IPS DF 6.9 (cell line): ENCODE results near the gene SNED1.

Experiments
- DNase-seq: peaks from one replicate; pipeline ENCODE4 v3.0.0-alpha.2; 2013; ENCODE audit warnings: low read depth, low spot score
- H3K27ac ChIP-seq: one replicate; pipeline ENCODE4 v1.5.1; 2013; ENCODE audit warnings: low read length, control low read depth
- H3K27me3 ChIP-seq: 2 replicates; pipeline ENCODE4 v1.6.1; 2013; ENCODE audit warnings: mild to moderate bottlenecking, low read length; ENCODE audit not compliant: control insufficient read depth, insufficient read depth
- H3K36me3 ChIP-seq: 2 replicates; pipeline ENCODE4 v1.6.1; 2013; ENCODE audit warnings: low read length; ENCODE audit not compliant: control insufficient read depth, insufficient read depth
- H3K4me1 ChIP-seq: 2 replicates; pipeline ENCODE4 v1.6.1; 2013; ENCODE audit warnings: low read length; ENCODE audit not compliant: control insufficient read depth, insufficient read depth
- H3K4me3 ChIP-seq: 2 replicates; pipeline ENCODE4 v1.5.1; 2013; ENCODE audit warnings: mild to moderate bottlenecking, low read length
- H3K9me3 ChIP-seq: 2 replicates; pipeline ENCODE4 v1.6.1; 2013; ENCODE audit warnings: low read length, inconsistent platforms; ENCODE audit not compliant: control insufficient read depth, insufficient read depth
- WGBS: extraction: QIAGEN DNeasy Blood & Tissue Kit; methylation state at CpG from one replicate; pipeline ENCODE4 v1.1.7; 2013; ENCODE audit warnings: mixed read lengths, missing lambda C conversion rate; ENCODE audit not compliant: insufficient read length, insufficient coverage; 5-methylcytosine and 5-hydroxymethylcytosine counted together

Gene SNED1

DNA sequence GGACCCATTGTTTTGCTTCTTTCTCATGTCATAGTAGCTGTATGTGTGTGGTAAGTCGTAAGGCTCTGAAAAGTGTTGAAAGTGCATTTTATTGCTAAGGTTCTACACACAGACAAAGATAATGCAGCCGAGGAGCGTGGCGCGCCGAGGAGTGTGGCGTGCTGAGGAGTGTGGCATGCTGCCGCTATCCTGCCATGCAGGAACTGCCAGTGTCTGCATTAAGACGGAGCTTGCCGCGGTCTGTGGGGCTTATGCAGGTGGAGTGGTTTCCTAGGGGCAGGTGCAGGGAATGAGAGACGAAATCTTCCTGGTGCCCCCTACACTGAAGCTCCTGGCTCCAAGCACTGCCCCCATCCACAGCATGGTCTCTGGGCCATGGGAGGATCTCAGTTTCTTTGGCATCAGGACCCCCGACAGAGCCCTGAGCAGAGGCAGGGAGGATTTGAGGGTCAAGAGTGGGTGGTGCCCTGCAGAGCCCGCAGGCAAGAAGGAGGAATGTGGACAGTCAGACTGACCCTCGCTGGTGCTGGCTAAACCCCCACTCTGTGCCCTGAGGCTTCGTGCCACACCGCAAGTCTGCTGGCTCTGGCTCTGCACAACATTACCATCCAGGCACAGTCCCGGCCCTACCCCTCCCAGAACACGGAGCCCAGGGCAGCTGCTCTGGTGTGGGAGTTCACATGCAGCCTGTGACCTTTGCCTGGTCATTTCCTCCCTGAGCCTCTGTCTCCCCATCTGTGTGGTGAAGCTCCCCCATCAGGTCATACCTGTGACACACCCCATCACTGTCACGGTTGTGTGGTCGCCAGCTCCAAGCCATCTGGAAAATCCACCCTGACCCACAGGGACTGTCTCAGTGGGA lies 3.2 kb downstream of the SNED1 start:
- Histone ChIP-seq H3K27ac (no peak overlapping the region), H3K36me3 (no peaks in the 10 kb centered on the region; the same call in 1 of the 2 replicates), H3K4me1 (0 out of 2 replicates have a peak, but pooled peaks cover 4% of the 10 kb centered on the region), H3K27me3 (peaks cover 6% of the 10 kb centered on the region; the same call in 1 of the 2 replicates), H3K4me3 (no peak overlapping the region), H3K9me3 (no peaks in the 10 kb centered on the region)
- WGBS = no CpG with 5 or more reads among the region's 21 CpGs
- no peak for DNase-seq

DNA sequence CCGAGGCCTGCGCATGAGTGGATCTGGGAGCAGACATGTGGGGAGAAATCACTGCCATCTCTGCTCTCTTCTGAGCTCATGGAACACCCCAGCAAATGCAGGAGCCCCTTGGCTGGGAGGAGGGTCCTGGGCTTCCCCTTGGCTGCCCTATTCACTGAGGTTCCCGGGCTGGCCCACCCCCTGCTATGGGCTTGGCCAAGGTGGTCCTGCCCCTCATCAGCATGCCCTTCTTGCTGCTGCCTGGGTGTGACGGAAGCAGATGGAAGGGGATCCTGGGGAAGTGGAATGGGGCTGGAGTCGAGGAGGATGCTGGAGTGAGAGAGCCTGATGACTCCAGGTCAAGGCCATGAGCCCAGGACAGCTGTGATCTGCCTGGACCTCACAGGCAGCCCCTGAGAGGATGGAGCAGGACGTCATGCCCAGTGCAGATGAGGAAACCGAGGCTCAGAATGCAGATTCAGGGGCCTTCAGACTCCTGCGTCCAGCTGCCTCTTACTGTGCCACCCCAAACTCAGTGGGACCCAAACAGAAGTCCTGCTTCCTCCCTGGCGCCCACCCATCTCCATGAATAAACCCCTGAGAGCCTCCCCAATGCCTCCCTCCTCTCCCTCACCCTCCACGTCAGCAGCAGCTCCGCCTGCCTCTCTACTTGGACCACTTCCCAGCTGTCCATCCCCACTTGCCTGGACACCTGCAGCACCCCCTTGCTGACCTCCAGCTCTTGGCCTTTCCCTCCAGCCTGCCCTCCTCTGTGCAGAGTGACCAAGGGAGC lies 4.0 kb downstream of the SNED1 start:
- Histone ChIP-seq H3K27ac (no peak overlapping the region), H3K4me3 (no peak overlapping the region)
- no CpG with 5 or more reads among the region's 11 CpGs for WGBS

DNA sequence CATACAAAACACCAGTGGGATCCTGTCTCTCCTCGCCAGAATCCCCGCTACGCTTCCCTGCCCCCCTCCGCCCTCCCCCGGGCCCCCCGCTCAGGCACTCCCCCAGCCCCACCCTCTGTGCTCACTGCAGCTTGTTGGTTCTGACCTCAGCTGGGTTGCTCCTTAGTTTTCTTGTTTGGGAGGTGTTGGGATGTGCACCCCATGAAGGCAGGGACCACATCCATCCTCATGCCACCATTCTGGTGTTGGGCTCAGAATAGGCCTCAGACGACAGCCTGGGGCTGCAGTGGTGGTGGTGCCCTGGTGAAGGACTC lies 4.6 kb downstream of the SNED1 start:
- Histone ChIP-seq H3K9me3 (no peaks in the 10 kb centered on the region), H3K27ac (no peak overlapping the region), H3K4me3 (no peak overlapping the region), H3K27me3 (peaks cover 6% of the 10 kb centered on the region; the same call in 1 of the 2 replicates), H3K36me3 (no peaks in the 10 kb centered on the region), H3K4me1 (peaks cover 3% of the 10 kb centered on the region)
- WGBS = no CpG with 5 or more reads among the region's 7 CpGs
- no peak for DNase-seq

More for the DNA sequence above, 4.0 kb downstream of the SNED1 start:
- no peak for DNase-seq
- H3K36me3 ChIP-seq = no peaks in the 10 kb centered on the region
- no peaks in the 10 kb centered on the region for H3K9me3 ChIP-seq
- H3K4me1 ChIP-seq = 0 out of 2 replicates have a peak, but pooled peaks cover 4% of the 10 kb centered on the region
- H3K27me3 ChIP-seq = peaks cover 6% of the 10 kb centered on the region; the same call in 1 of the 2 replicates

DNA sequence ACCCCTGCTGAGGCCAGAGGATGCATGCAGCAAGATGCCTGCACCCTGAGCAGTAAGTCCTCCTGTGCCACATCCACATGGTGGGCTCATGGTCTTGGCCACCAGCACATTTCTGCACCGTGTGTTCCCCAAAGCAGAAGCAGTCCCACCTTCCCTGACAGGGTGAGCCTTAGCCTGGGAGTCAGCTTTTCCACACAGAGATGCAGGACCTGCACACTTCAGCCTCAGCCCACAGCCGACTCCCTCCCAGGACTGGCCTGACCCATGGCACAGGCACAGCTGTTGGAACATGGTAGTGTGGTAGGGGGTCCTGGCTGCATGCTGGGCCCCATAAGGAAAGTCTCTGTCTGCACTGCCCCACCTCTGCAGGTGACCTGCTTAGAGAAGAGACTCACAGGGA lies 5.0 kb downstream of the SNED1 start:
- DNase-seq = no peak
- Histone ChIP-seq H3K27ac (no peak overlapping the region), H3K9me3 (no peaks in the 10 kb centered on the region), H3K4me1 (peaks cover 3% of the 10 kb centered on the region), H3K27me3 (peaks cover 6% of the 10 kb centered on the region; the same call in 1 of the 2 replicates), H3K4me3 (no peak overlapping the region), H3K36me3 (no peaks in the 10 kb centered on the region)
- no CpG with 5 or more reads among the region's 2 CpGs for WGBS

DNA sequence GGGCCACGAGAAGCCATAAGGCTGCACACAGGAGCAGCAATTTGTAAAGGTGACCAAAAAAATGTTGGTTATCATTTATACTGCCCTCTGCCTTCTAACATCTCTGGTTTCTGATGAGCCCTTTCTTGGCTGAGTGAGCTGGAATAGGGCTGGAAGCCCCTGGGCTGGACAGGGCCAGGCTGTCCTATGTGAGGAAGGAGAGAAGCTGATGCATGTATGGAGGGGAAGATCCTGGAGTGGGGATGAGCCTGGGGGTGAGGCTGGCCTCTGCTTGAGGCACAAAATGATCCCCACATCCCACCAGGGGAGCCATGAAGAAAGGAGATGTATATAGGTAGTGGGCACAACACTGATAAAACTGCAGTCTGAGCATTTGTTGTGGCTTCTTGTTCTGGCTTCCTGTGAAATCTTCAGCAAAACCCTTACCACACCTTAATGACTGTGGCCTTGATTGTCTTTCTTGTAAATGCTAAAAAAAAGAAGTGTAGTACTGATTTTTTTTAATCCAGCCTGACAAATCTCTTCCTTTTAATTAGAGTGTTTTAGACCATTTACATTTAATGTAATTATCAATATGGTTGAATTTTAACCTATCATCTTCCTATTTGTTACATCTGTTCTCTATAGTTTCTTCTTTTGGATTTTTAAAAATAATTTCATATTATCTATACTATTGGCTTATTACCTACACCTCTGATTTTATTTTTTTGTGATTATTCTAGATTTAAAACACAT lies 5.6 kb downstream of the SNED1 start:
- H3K4me1 ChIP-seq = peaks cover 3% of the 10 kb centered on the region

DNA sequence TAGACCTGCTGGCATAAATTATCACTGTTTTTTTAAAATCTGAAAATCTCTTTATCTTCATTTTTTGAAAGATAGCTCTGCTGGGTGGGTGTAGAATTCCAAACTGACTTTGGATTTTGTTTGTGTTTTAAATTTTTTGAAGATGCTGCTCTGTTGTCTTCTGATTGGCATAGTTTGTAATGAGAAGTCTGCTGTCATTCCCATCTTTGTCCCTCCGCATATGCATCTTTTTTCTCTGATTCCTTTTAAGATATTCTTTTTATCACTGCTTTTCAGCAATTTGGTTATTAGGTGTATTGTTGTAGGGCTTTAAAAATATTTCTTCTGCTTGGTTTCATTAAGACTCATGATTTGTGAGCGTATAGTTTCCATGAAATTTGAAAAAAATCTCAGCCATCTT lies 7.2 kb downstream of the SNED1 start:
- Histone ChIP-seq H3K4me3 (no peak overlapping the region), H3K9me3 (no peaks in the 10 kb centered on the region), H3K36me3 (no peaks in the 10 kb centered on the region), H3K4me1 (peaks cover 13% of the 10 kb centered on the region), H3K27me3 (no peaks in the 10 kb centered on the region), H3K27ac (no peak overlapping the region)
- no CpG with 5 or more reads among the region's 2 CpGs for WGBS
- DNase-seq = no peak

More for the DNA sequence above, 5.6 kb downstream of the SNED1 start:
- H3K36me3 ChIP-seq = no peaks in the 10 kb centered on the region
- WGBS = no CpG with 5 or more reads among the region's 1 CpG
- DNase-seq = no peak
- no peak overlapping the region for H3K4me3 ChIP-seq
- H3K27me3 ChIP-seq = peaks cover 6% of the 10 kb centered on the region; the same call in 1 of the 2 replicates
- H3K9me3 ChIP-seq = no peaks in the 10 kb centered on the region
- no peak overlapping the region for H3K27ac ChIP-seq

DNA sequence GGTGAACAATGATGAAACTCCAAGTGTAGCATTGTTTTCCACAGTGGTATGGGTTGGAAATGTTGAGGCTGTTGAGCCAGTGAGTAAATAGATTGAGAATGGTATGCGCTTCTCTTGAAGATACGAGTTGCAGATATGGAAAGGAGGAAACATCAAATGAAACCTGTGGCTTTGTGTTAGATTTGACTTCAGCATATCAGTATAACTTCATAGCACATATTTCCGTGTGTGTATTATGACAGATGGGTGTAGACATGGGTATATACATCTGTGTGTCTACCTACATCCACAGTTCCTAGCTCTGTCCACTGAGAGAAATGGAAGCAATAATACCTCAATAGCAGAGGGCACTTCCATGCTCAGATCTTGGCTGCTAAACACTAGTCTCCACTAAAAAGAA lies 8.0 kb downstream of the SNED1 start:
- no peak for DNase-seq
- no peak overlapping the region for H3K4me3 ChIP-seq
- no peaks in the 10 kb centered on the region for H3K27me3 ChIP-seq
- no peak overlapping the region for H3K27ac ChIP-seq
- peaks cover 17% of the 10 kb centered on the region for H3K4me1 ChIP-seq
- no peaks in the 10 kb centered on the region for H3K36me3 ChIP-seq
- 100% methylated on average over 2 of the region's 3 CpGs for WGBS
- no peaks in the 10 kb centered on the region for H3K9me3 ChIP-seq

DNA sequence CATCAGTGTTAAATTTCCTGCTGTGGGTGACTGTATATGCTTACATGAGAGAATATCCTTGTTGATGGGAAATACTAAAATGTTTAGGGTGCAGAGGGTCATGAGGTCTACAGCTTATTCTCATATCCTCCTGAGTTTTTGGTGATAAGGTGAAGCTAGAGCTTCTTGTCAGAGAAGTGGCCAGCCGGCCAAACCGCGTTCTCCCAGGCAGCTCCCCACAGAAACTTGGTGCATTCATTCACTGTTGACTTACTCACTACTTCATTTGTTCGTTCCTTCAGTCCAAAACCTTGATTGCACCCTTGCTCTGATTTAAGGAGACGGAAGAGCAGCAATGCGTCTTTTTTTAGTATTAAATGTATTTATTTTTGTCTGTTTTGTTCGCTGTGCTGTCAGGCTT lies 8.7 kb downstream of the SNED1 start:
- Histone ChIP-seq H3K4me1 (peaks cover 17% of the 10 kb centered on the region), H3K9me3 (no peaks in the 10 kb centered on the region), H3K4me3 (no peak overlapping the region), H3K36me3 (no peaks in the 10 kb centered on the region), H3K27me3 (no peaks in the 10 kb centered on the region), H3K27ac (no peak overlapping the region)
- WGBS = no CpG with 5 or more reads among the region's 7 CpGs
- DNase-seq = no peak

DNA sequence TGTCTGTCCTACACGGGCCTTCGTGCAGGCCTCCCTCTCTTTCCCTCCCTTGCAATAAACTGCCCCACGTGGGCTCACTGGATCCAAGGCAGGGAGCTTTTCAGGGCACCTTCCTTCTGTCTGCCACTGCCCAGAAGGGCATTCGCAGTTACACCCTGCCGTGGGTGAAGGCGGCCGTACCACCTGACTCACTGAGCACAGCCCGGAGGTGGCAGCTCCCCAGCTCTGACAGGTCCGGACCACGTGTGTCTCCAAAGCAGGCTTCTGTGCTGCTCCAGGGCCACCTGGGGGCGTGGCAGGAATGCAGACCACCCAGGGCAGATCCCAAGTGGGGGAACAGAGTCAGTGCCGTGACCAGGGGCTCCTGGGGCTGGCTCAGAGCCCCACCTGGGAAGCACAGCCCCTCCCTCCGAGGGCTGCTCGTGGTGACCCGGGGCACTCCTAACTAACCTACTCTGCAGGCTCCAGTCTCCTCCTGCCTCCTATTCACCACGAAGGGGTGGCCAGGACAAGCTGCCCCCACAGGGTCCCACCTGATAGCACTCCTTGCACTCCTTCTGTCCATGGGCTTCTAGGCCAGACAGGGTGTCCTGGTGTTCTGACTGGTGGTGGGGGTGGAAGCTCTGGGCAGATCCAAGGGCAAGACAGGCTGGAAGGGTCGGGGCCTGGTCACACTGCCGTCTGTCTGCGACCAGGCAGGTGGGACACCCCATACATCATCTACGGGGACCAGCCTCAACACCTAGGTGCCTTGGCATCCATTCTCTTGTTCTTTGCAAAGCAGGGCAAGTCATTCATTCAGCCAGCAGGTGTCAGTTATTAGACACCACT lies 9.7 kb downstream of the SNED1 start:
- no CpG with 5 or more reads among the region's 20 CpGs for WGBS
- Histone ChIP-seq H3K4me3 (no peak overlapping the region), H3K36me3 (no peaks in the 10 kb centered on the region), H3K27me3 (no peaks in the 10 kb centered on the region), H3K9me3 (no peaks in the 10 kb centered on the region), H3K27ac (no peak overlapping the region), H3K4me1 (peaks cover 17% of the 10 kb centered on the region)
- DNase-seq = no peak
